Body of pancreas (tissue), 4 donors: ENCODE data around the gene KIF6. TPM values are rescaled to one million over a fixed set of nuclear protein-coding genes. Genes with fewer than 3 reads are reported as not detected.

Experiments
- ATAC-seq: fragments of 150-250 bp; one replicate; pipeline ENCODE4 v1.9.1; 2016
- DNase-seq, 4 donors: peaks; one replicate each; pipeline ENCODE4 v3.0.0-alpha.2; 2019
- H3K27ac ChIP-seq, 4 donors: fragments of 200-600 bp; sonication (generic); 1 replicate in 3 of 4; 2 replicates in 1 of 4; pipeline versions ENCODE4 v1.5.1 to v1.6.1; 2016 to 2019; ENCODE audit warnings: mild to moderate bottlenecking in 1 of 4, mixed read lengths in 1 of 4, moderate library complexity in 1 of 4
- H3K27me3 ChIP-seq, 2 donors: fragments of 200-600 bp; sonication (generic); one replicate each; pipeline ENCODE4 v1.6.0; 2016; ENCODE audit warnings: mild to moderate bottlenecking in 1 of 2
- H3K36me3 ChIP-seq, 2 donors: fragments of 200-600 bp; sonication (generic); replicated peaks in 1 of 2; 2 replicates each; pipeline ENCODE4 v1.5.1; 2016; ENCODE audit warnings: low read depth in 2 of 2; ENCODE audit not compliant: insufficient read depth in 1 of 2
- H3K4me1 ChIP-seq: fragments of 200-600 bp; sonication (generic); one replicate; pipeline ENCODE4 v1.6.0; 2016
- H3K4me3 ChIP-seq, 2 donors: fragments of 200-600 bp; sonication (generic); 1 replicate in 1 of 2; 2 replicates in 1 of 2; pipeline ENCODE4 v1.5.1; 2016 to 2019
- H3K9me3 ChIP-seq, 3 donors: fragments of 200-600 bp; sonication (generic); 1 replicate in 2 of 3; 2 replicates in 1 of 3; pipeline ENCODE4 v1.5.1; 2016
- POLR2A ChIP-seq, 3 donors: fragments of 450-650 bp; IDR thresholded peaks; one replicate each; pipeline ENCODE4 v1.6.1; 2016; ENCODE audit warnings: antibody characterized with exemption in 3 of 3, mild to moderate bottlenecking in 2 of 3
- WGBS, 2 donors: methylation state at CpG; one replicate each; pipeline ENCODE4 v1.1.5; 2017; 5-methylcytosine and 5-hydroxymethylcytosine counted together
- intact Hi-C: fragments of 100-400 bp; cut with DNase I; formaldehyde crosslinking; loops from one replicate; pipeline ENCODE4 v1.15.1; 2023
- total RNA-seq, 2 donors: library from RNA; depleted of rRNA; stranded (reverse); fragments of >200 nt; gene quantifications; one replicate each; pipeline ENCODE4 v1.1.0, GENCODE V29; 2016
- TF ChIP-seq, protein P1 (sequence below), 7 experiments: fragments of 450-650 bp in 4 of 7; fragments of 200-600 bp in 3 of 7; sonication (generic) in 3 of 7; IDR thresholded peaks; one replicate each; pipeline ENCODE4 v1.5.1; 2016 to 2019; ENCODE audit warnings: antibody characterized with exemption in 7 of 7

The KIF6 gene
- total RNA-seq, 2 donors from 2014 or later, result not detected

DNA sequence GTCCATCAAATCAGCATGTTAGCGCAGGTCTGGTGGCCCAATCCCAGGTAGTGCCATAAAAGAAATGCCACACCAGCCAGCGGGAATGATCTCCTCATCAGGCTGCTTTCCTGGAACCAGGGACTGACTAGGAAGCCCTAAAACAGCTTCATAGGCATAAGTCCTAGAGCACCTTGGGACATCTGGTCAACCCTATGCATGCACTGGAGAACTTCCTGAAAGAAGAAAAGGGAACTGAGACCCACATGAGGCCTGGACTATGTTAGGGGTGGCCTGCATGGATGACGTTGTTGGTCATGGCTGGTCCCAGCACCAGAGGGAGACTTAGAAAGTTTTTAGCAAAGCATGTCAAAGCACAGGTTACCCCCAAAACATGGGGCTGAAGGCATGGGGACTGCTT lies 395.2 kb downstream of the KIF6 start:
- H3K36me3 ChIP-seq, result no peaks in the 10 kb centered on the region
- H3K27ac ChIP-seq, result no peak overlapping the region
- DNase-seq (no peak), ATAC-seq (no peak)
- TF ChIP-seq, protein P1, sequence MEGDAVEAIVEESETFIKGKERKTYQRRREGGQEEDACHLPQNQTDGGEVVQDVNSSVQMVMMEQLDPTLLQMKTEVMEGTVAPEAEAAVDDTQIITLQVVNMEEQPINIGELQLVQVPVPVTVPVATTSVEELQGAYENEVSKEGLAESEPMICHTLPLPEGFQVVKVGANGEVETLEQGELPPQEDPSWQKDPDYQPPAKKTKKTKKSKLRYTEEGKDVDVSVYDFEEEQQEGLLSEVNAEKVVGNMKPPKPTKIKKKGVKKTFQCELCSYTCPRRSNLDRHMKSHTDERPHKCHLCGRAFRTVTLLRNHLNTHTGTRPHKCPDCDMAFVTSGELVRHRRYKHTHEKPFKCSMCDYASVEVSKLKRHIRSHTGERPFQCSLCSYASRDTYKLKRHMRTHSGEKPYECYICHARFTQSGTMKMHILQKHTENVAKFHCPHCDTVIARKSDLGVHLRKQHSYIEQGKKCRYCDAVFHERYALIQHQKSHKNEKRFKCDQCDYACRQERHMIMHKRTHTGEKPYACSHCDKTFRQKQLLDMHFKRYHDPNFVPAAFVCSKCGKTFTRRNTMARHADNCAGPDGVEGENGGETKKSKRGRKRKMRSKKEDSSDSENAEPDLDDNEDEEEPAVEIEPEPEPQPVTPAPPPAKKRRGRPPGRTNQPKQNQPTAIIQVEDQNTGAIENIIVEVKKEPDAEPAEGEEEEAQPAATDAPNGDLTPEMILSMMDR (IDR thresholded peaks at IDR 0.05), result no peak
- TF ChIP-seq POLR2A (IDR thresholded peaks at IDR 0.05), result no peak
- no peak overlapping the region for H3K4me3 ChIP-seq
- H3K27me3 ChIP-seq, result no peaks in the 10 kb centered on the region
- H3K4me1 ChIP-seq, result peaks cover 8% of the 10 kb centered on the region
- intact Hi-C loops, result no loop called here
- WGBS, 2 donors, result 84 to 86% methylated on average over 3 of the region's 3 CpGs
- no peaks in the 10 kb centered on the region for H3K9me3 ChIP-seq

- Histone ChIP-seq H3K4me3 (no peak overlapping the region), H3K27ac (no peak overlapping the region), H3K27me3 (no peaks in the 10 kb centered on the region), H3K36me3 (no peaks in the 10 kb centered on the region), H3K4me1 (peaks cover 8% of the 10 kb centered on the region), H3K9me3 (no peaks in the 10 kb centered on the region)
- TF ChIP-seq, protein P1 (IDR thresholded peaks at IDR 0.05), result no peak
- no peak for TF ChIP-seq POLR2A (IDR thresholded peaks at IDR 0.05)
- DNase-seq (no peak), ATAC-seq (no peak)
- WGBS, 2 donors, result 85 to 90% methylated on average over 10 to 12 of the region's 12 CpGs
- intact Hi-C loops, result no loop called here
Observed at GRCh38 chr6:39328066-39328465, 397.1 kb downstream of the KIF6 start.

DNA sequence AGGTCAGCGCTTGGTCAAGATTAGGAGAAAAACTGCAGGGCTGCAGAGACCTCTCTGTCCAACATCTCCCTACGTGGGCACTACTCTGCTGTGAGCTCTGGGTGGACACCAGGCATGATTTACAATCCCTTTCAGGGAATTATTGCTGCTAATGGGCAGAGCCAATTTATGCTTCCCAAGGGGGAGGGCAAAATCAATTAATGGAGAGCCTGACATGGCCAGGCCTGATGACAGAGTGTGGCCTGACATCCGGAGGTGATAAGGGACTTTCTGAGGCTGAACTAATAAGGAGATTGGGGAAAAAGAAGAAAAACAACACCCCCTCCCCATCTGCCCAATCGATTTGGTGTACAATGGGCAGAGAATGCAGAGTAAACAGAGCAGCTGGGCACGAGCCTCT lies 397.7 kb downstream of the KIF6 start:
- H3K9me3 ChIP-seq, result no peaks in the 10 kb centered on the region
- WGBS, 2 donors, result 47 to 53% methylated on average over 5 of the region's 5 CpGs
- TF ChIP-seq, protein P1 (IDR thresholded peaks at IDR 0.05), result no peak
- TF ChIP-seq POLR2A (IDR thresholded peaks at IDR 0.05), result no peak
- H3K27me3 ChIP-seq, result no peaks in the 10 kb centered on the region
- peaks cover 8% of the 10 kb centered on the region for H3K4me1 ChIP-seq
- ATAC-seq, result no peak
- intact Hi-C loops, result no loop called here
- DNase-seq, result no peak
- no peak overlapping the region for H3K27ac ChIP-seq
- H3K4me3 ChIP-seq, result no peak overlapping the region
- H3K36me3 ChIP-seq, result no peaks in the 10 kb centered on the region

DNA sequence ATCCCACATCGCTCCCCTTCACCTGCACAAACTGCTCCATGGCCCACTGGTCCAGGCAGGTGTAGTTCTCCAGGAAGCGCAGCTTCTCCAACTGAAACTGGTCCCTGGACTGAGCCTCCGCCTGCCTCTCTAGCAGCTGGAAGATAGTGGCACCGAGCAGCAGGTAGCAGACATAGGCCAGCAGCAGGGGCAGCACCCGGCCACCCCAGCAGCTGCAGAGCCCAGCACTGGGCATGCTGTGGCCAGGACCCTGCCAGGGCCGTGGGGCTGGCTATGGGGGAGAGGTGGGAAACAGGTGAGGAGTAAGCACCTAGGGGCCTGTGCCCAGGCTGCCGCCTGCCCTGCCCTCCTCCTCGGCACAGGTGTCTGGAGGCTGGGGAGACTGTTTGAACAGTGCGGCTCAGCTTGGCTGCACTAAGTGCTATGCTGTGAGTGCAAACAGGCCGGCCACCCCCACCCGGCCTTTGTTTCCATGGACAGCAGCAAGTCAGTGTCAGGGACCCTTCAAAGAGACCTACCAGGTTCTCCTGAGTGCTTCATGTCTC lies 402.8 kb downstream of the KIF6 start, which contains the start of gene KCNK16:
Gene KCNK16, minus strand, starts transcription at position 397 of the 545 bp plus-strand sequence. Its CDS starts 162 bp downstream, at position 235.
- no peaks in the 10 kb centered on the region for H3K27me3 ChIP-seq
- no peak within 1 kb of the TSS for H3K4me3 ChIP-seq
- TF ChIP-seq POLR2A (IDR thresholded peaks at IDR 0.05), result peak in 1 of 3 donors; percentile 14
- TF ChIP-seq, protein P1 (IDR thresholded peaks at IDR 0.05), result no peak
- H3K4me1 ChIP-seq, result peaks cover 7% of the 10 kb centered on the region
- H3K36me3 ChIP-seq, result no peaks in the 10 kb centered on the region
- no peak for ATAC-seq
- H3K9me3 ChIP-seq, result no peaks in the 10 kb centered on the region
- intact Hi-C loops, result no loop called here
- DNase-seq, result peak in 1 of 4 donors; percentile 44
- WGBS, 2 donors, result 82 to 100% methylated on average over 1 to 11 of the region's 11 CpGs
- H3K27ac ChIP-seq, result no peak within 1 kb of the TSS

DNA sequence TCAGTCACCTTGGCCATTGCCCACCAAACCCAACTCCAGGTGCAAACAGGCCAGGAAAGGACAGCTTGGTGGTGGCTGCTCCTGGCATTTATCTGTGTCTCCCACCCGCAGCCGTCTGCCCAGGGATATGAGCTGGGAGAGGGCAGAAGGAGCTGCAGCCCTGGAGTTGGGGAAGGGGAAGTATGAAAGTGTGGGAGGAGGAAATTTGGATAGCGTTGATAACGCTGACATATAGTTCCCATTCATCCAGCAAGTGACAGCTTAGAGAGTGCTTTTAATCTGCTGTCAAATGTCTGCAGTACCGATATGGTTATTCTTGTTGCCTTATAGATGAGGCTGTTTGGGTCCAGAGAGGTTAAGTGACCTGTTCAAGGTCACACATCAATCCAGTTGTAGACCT lies 403.4 kb downstream of the KIF6 start:
- intact Hi-C loops, result no loop called here
- H3K9me3 ChIP-seq, result no peaks in the 10 kb centered on the region
- H3K4me1 ChIP-seq, result peaks cover 5% of the 10 kb centered on the region
- 68 to 71% methylated on average over 5 of the region's 5 CpGs for WGBS, 2 donors
- DNase-seq (no peak), ATAC-seq (no peak)
- H3K27ac ChIP-seq, result no peak overlapping the region
- H3K36me3 ChIP-seq, result no peaks in the 10 kb centered on the region
- no peak overlapping the region for H3K4me3 ChIP-seq
- TF ChIP-seq POLR2A (IDR thresholded peaks at IDR 0.05), result no peak
- TF ChIP-seq, protein P1 (IDR thresholded peaks at IDR 0.05), result no peak
- H3K27me3 ChIP-seq, result no peaks in the 10 kb centered on the region
